ENCODE results near the gene PXK.

GRCh38 chr3:58404396-58404795 lies 71.7 kb downstream of the PXK start:
- TF ChIP-seq, protein P1, sequence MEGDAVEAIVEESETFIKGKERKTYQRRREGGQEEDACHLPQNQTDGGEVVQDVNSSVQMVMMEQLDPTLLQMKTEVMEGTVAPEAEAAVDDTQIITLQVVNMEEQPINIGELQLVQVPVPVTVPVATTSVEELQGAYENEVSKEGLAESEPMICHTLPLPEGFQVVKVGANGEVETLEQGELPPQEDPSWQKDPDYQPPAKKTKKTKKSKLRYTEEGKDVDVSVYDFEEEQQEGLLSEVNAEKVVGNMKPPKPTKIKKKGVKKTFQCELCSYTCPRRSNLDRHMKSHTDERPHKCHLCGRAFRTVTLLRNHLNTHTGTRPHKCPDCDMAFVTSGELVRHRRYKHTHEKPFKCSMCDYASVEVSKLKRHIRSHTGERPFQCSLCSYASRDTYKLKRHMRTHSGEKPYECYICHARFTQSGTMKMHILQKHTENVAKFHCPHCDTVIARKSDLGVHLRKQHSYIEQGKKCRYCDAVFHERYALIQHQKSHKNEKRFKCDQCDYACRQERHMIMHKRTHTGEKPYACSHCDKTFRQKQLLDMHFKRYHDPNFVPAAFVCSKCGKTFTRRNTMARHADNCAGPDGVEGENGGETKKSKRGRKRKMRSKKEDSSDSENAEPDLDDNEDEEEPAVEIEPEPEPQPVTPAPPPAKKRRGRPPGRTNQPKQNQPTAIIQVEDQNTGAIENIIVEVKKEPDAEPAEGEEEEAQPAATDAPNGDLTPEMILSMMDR (conservative IDR thresholded peaks at IDR 0.05) = no peak
- TF ChIP-seq EZH2 (IDR thresholded peaks at IDR 0.05; ENCODE audit: low read depth) = no peak
